ENCODE results near the gene DDX28.
"Not testable (repeated sequence)": the region's sequence is repeated elsewhere in the genome, so short reads cannot be mapped to it uniquely, and the experiment has no call there.

The DDX28 gene

GRCh38 chr16:68037841-68038597 is 15.0 kb upstream of the DDX28 start:
- TF ChIP-seq CTCF (IDR thresholded peaks at IDR 0.05; ENCODE audit: insufficient read depth, low read depth, low read length, missing control alignments) = no peak
- H3K4me3 ChIP-seq (ENCODE audit: low read depth, low read length) = peak overlapping the region; percentile 52
- DNase-seq (ENCODE audit: low read depth) = peak; percentile 43

DNA sequence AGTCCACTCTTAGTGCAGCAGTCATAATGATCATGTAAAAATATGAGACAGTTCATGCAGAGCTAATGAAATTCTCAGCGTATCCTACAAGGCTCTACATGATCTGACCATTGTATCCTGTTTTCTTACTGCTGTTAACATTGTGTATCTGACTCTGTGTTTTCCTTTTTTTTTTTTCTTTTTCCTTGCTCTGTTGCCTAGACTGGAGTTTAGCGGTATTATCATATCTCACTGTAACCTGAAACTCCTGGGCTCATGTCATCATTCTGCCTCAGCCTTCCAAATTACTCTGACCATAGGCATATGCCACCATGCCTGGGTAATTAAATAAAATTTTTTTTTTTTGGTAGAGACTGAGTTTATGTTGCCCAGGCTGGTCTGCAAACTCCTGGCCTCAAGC is 12.2 kb upstream of the DDX28 start:
- DNase-seq (ENCODE audit: low read depth) = no peak

DNA sequence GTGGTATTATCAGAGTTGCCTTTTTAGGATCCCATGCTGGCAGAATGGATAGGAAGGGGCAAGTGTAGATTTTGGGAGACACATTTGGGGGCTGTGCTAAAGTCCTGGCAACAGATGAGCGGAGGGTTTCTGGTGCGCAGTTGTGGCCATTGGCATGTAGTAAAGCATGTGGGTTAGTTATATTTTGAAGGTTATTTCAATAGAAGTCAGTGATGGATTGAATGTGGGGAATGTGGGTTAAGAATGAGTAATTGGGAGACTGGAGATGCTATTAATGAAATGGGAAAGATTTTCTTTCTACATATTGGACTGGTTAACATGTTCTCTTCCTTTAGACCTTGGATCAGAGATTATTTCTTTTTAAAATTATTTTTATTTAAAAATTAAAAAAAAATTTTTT is 10.1 kb upstream of the DDX28 start:
- H3K4me3 ChIP-seq (ENCODE audit: low read depth, low read length) = no peak overlapping the region
- DNase-seq (ENCODE audit: low read depth) = no peak
- no peak for TF ChIP-seq CTCF (IDR thresholded peaks at IDR 0.05; ENCODE audit: insufficient read depth, low read depth, low read length, missing control alignments)

More for the DNA sequence above, 12.2 kb upstream of the DDX28 start:
- no peak for TF ChIP-seq CTCF (IDR thresholded peaks at IDR 0.05; ENCODE audit: insufficient read depth, low read depth, low read length, missing control alignments)
- H3K4me3 ChIP-seq (ENCODE audit: low read depth, low read length) = no peak overlapping the region

DNA sequence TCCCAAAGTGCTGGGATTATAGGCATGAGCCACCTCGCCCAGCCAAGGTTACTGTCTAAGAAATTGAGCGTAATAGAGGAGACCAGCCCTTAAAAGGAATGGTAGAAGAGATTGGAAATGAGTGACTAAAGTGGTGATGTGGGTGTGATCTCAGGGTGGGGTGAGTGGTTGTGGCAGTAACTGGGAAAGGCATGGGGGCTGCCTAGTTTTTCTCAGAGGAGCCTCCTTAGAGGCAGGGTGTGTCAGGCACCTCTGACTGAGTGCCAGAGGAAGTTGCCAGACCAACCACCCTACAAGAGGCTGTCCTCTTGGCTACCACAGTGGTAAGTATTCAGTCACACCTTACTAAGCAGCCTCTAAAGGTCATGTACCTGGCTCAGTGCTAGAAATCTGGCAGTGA is 8.9 kb upstream of the DDX28 start:
- no peak for DNase-seq (ENCODE audit: low read depth)
- no peak overlapping the region for H3K4me3 ChIP-seq (ENCODE audit: low read depth, low read length)
- TF ChIP-seq CTCF (IDR thresholded peaks at IDR 0.05; ENCODE audit: insufficient read depth, low read depth, low read length, missing control alignments) = no peak

DNA sequence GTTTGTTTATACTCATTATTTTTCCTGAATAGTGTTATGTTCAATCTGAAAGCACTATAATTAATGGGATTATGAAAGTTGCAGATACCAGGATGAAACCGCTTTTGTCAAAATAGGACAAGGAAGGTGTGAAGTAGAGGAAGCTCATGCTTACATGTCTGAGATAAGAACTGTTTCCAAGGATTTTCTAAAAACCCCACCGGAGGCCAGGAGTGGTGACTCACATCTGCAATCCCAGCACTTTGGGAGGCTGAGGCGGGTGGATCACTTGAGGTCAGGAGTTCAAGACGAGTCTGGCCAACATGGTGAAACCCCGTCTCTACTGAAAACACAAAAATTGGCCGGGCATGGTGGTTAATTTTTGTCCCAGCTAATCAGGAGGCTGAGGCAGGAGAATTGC is 7.1 kb upstream of the DDX28 start:
- DNase-seq (ENCODE audit: low read depth); H3K4me3 ChIP-seq (ENCODE audit: low read depth, low read length): not testable (repeated sequence)

- no peak for DNase-seq (ENCODE audit: low read depth)
- TF ChIP-seq CTCF (IDR thresholded peaks at IDR 0.05; ENCODE audit: insufficient read depth, low read depth, low read length, missing control alignments) = no peak
- no peak overlapping the region for H3K4me3 ChIP-seq (ENCODE audit: low read depth, low read length)
Measured at GRCh38 chr16:68028996-68029395, 6.0 kb upstream of the DDX28 start.

DNA sequence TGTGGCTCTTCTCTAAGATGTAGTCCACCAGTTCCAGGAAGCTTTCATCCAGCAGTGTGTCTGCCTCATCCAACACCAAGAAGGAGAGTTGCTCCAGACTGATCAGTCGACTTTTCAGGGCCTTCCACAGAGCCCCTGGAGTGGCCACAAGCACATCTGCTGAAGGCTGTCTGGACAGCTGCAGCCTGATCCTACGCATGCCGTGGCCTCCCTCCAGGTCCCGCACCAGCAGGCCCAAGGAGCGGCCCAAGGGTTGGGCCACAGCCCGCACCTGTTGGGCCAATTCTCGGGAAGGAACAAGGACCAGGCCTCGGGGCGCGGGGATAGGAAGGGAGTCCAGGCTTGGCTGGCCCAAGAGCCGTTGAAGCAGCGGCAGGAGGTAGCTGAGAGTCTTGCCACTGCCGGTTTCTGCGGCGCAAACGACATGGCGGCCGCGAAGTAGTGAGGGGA is 729 bp downstream of the DDX28 start:
- TF ChIP-seq CTCF (IDR thresholded peaks at IDR 0.05; ENCODE audit: insufficient read depth, low read depth, low read length, missing control alignments) = no peak
- peak overlapping the region; percentile 91 for H3K4me3 ChIP-seq (ENCODE audit: low read depth, low read length)
- DNase-seq (ENCODE audit: low read depth) = no peak

Measured in GM12865 (cell line).